Transverse colon (tissue), 3 donors: Measurements from ENCODE around the gene ITPKB.

Source experiments
- EP300 ChIP-seq: sonication (generic); formaldehyde crosslinking; IDR thresholded peaks from one replicate; pipeline ENCODE4 v1.6.1; 2017; ENCODE audit warnings: antibody characterized with exemption, low read depth
- TF ChIP-seq, protein P1 (sequence below), 5 experiments: fragments of 200-600 bp in 3 of 5; fragments of 450-650 bp in 2 of 5; sonication (generic) in 3 of 5; IDR thresholded peaks; 1 replicate in 2 of 5; 2 replicates in 3 of 5; pipeline ENCODE4 v1.5.1; 2016 to 2017; ENCODE audit warnings: antibody characterized with exemption in 5 of 5, inconsistent platforms in 3 of 5, mild to moderate bottlenecking in 2 of 5, moderate library complexity in 1 of 5

- no peak for TF ChIP-seq EP300
- TF ChIP-seq, protein P1, sequence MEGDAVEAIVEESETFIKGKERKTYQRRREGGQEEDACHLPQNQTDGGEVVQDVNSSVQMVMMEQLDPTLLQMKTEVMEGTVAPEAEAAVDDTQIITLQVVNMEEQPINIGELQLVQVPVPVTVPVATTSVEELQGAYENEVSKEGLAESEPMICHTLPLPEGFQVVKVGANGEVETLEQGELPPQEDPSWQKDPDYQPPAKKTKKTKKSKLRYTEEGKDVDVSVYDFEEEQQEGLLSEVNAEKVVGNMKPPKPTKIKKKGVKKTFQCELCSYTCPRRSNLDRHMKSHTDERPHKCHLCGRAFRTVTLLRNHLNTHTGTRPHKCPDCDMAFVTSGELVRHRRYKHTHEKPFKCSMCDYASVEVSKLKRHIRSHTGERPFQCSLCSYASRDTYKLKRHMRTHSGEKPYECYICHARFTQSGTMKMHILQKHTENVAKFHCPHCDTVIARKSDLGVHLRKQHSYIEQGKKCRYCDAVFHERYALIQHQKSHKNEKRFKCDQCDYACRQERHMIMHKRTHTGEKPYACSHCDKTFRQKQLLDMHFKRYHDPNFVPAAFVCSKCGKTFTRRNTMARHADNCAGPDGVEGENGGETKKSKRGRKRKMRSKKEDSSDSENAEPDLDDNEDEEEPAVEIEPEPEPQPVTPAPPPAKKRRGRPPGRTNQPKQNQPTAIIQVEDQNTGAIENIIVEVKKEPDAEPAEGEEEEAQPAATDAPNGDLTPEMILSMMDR (IDR thresholded peaks at IDR 0.05) = no peak
Observed at GRCh38 chr1:226617109-226617508, 122.0 kb downstream of the ITPKB start.
